GM23338 (cell line): Measurements from ENCODE around the gene PTPRN2. TPM values are rescaled to one million over a fixed set of nuclear protein-coding genes. Genes with fewer than 3 reads are reported as not detected.

Experiments
- ATAC-seq: fragments of 200-7000 bp; cut with Tn5 transposase; 3 replicates; pipeline ENCODE4 v1.9.1; 2020
- DNase-seq: peaks from one replicate; pipeline ENCODE4 v3.0.0-alpha.2; 2015; ENCODE audit warnings: low spot score
- H2AFZ ChIP-seq: fragments of 200-600 bp; sonication (generic); 2 replicates; pipeline ENCODE4 v1.8.0; 2016; ENCODE audit warnings: antibody characterized with exemption, mild to moderate bottlenecking, moderate library complexity
- H3F3A ChIP-seq: fragments of 200-600 bp; sonication (generic); replicated peaks from 2 replicates; pipeline ENCODE4 v1.8.0; 2017; ENCODE audit warnings: antibody characterized with exemption, mixed run types, low read depth
- H3K27ac ChIP-seq: fragments of 200-600 bp; sonication (generic); 2 replicates; pipeline ENCODE4 v1.6.1; 2016; ENCODE audit warnings: low read depth
- H3K27me3 ChIP-seq: fragments of 200-600 bp; sonication (generic); 2 replicates; pipeline ENCODE4 v1.8.0; 2016; ENCODE audit warnings: mild to moderate bottlenecking, mixed run types, moderate library complexity; ENCODE audit not compliant: insufficient read depth
- H3K36me3 ChIP-seq: fragments of 200-600 bp; sonication (generic); 2 replicates; pipeline ENCODE4 v1.8.0; 2016; ENCODE audit warnings: mild to moderate bottlenecking; ENCODE audit not compliant: insufficient read depth
- H3K4me1 ChIP-seq: fragments of 200-600 bp; sonication (generic); 2 replicates; pipeline ENCODE4 v1.8.0; 2016; ENCODE audit warnings: mild to moderate bottlenecking, moderate library complexity; ENCODE audit not compliant: insufficient read depth
- H3K4me2 ChIP-seq: fragments of 200-600 bp; sonication (generic); 2 replicates; pipeline ENCODE4 v1.7.1; 2017; ENCODE audit warnings: mixed run types
- H3K4me3 ChIP-seq: fragments of 200-600 bp; sonication (generic); 2 replicates; pipeline ENCODE4 v1.6.1; 2016; ENCODE audit warnings: mixed run types
- H3K79me2 ChIP-seq: fragments of 200-600 bp; sonication (generic); replicated peaks from 2 replicates; pipeline ENCODE4 v1.8.0; 2017; ENCODE audit warnings: mild to moderate bottlenecking; ENCODE audit not compliant: insufficient read depth
- H3K9me2 ChIP-seq: fragments of 200-600 bp; sonication (generic); 2 replicates; pipeline ENCODE4 v1.8.0; 2017; ENCODE audit not compliant: insufficient read depth
- H4K20me1 ChIP-seq: fragments of 200-600 bp; sonication (generic); replicated peaks from 2 replicates; pipeline ENCODE4 v1.8.0; 2017; ENCODE audit warnings: mild to moderate bottlenecking; ENCODE audit not compliant: insufficient read depth
- H3K27ac Mint-ChIP-seq: 2 replicates; pipeline ENCODE4 v1.8.0; 2020; ENCODE audit warnings: inconsistent platforms, mild to moderate bottlenecking, moderate library complexity, mixed read lengths
- H3K27me3 Mint-ChIP-seq: 3 replicates; pipeline ENCODE4 v1.8.0; 2022; ENCODE audit warnings: low read depth, mild to moderate bottlenecking, moderate library complexity, mixed read lengths, inconsistent platforms; ENCODE audit not compliant: insufficient read depth, poor library complexity
- H3K36me3 Mint-ChIP-seq: 3 replicates; pipeline ENCODE4 v1.8.0; 2021; ENCODE audit warnings: low read depth, mild to moderate bottlenecking, inconsistent platforms, moderate library complexity, mixed read lengths
- H3K4me1 Mint-ChIP-seq: 3 replicates; pipeline ENCODE4 v1.8.0; 2020; ENCODE audit warnings: mild to moderate bottlenecking, inconsistent platforms, mixed read lengths
- H3K4me3 Mint-ChIP-seq: 3 replicates; pipeline ENCODE4 v1.8.0; 2021; ENCODE audit warnings: moderate library complexity, mild to moderate bottlenecking, inconsistent platforms, mixed read lengths
- H3K9me3 Mint-ChIP-seq: 3 replicates; pipeline ENCODE4 v1.8.0; 2020; ENCODE audit warnings: moderate library complexity, mild to moderate bottlenecking, inconsistent platforms, mixed read lengths
- CREB1 ChIP-seq: fragments of 250-450 bp; sonication (Bioruptor Pico); IDR thresholded peaks from 2 replicates; pipeline ENCODE4 v1.5.0; 2020; ENCODE audit warnings: low read depth, mild to moderate bottlenecking, moderate library complexity
- ETS1 ChIP-seq: IDR thresholded peaks from 2 replicates; pipeline ENCODE4 v1.6.1; 2016; ENCODE audit warnings: antibody characterized with exemption
- EZH2 ChIP-seq: fragments of 200-600 bp; sonication (generic); IDR thresholded peaks from one replicate; pipeline ENCODE4 v1.8.0; 2017; ENCODE audit warnings: antibody characterized with exemption, mild to moderate bottlenecking, low read depth; ENCODE audit not compliant: unreplicated experiment
- EZH2phosphoT487 ChIP-seq: fragments of 200-600 bp; sonication (generic); IDR thresholded peaks from one replicate; pipeline ENCODE4 v1.8.1; 2018; ENCODE audit warnings: antibody characterized with exemption; ENCODE audit not compliant: unreplicated experiment
- JUNB ChIP-seq: IDR thresholded peaks from one replicate; pipeline ENCODE4 v1.6.1; 2016; ENCODE audit warnings: antibody characterized with exemption; ENCODE audit not compliant: unreplicated experiment
- NANOG ChIP-seq: IDR thresholded peaks from 2 replicates; pipeline ENCODE4 v1.6.1; 2016; ENCODE audit warnings: antibody characterized with exemption, borderline replicate concordance
- POLR2AphosphoS5 ChIP-seq: IDR thresholded peaks from 2 replicates; pipeline ENCODE4 v1.6.1; 2016; ENCODE audit warnings: antibody characterized with exemption, low read depth
- REST ChIP-seq: IDR thresholded peaks from one replicate; pipeline ENCODE4 v1.6.1; 2018; ENCODE audit warnings: antibody characterized with exemption; ENCODE audit not compliant: unreplicated experiment
- STAT1 ChIP-seq: IDR thresholded peaks from one replicate; pipeline ENCODE4 v1.6.1; 2016; ENCODE audit warnings: antibody characterized with exemption; ENCODE audit not compliant: unreplicated experiment
- ZNF114 ChIP-seq: fragments of 250-450 bp; sonication (Bioruptor Pico); IDR thresholded peaks from 2 replicates; pipeline ENCODE4 v1.5.0; 2020; ENCODE audit warnings: mild to moderate bottlenecking, moderate library complexity
- ZNF331 ChIP-seq: fragments of 250-450 bp; sonication (Bioruptor Pico); IDR thresholded peaks from 2 replicates; pipeline ENCODE4 v1.5.0; 2020; ENCODE audit warnings: low read depth, mild to moderate bottlenecking, moderate library complexity
- ZNF462 ChIP-seq: fragments of 250-450 bp; sonication (Bioruptor Pico); IDR thresholded peaks from 2 replicates; pipeline ENCODE4 v1.5.0; 2020; ENCODE audit warnings: mild to moderate bottlenecking, moderate library complexity
- polyA plus RNA-seq: library from polyadenylated mRNA; unstranded; fragments of >200 nt; fragmentation: Nextera tagmentation; extraction: Ambion mirVana; gene quantifications from 2 replicates; pipeline ENCODE4 v1.2.1, GENCODE V29; 2016
- total RNA-seq: library from RNA; depleted of rRNA; stranded (reverse); fragments of >200 nt; shearing (Covaris generic); gene quantifications from 2 replicates; pipeline ENCODE4 v1.2.3, GENCODE V29; 2014
- TF ChIP-seq, protein P1 (sequence below), 2 experiments: fragments of 200-600 bp in 1 of 2; sonication (generic) in 1 of 2; conservative IDR thresholded peaks; 2 replicates each; pipeline versions ENCODE4 v1.5.1 to v1.6.1; 2016 to 2017; ENCODE audit warnings: antibody characterized with exemption in 2 of 2, low read depth in 2 of 2, mild to moderate bottlenecking in 2 of 2, moderate library complexity in 1 of 2

Gene PTPRN2
- total and polyA plus RNA-seq, 2 experiments from 2014 or later = 0.87 to 4.0 TPM

GRCh38 chr7:158016180-158017097 lies 571.2 kb downstream of the PTPRN2 start:
- H4K20me1 ChIP-seq = no peaks in the 10 kb centered on the region
- H3K27ac Mint-ChIP-seq = no peak overlapping the region
- TF ChIP-seq ETS1 = no peak
- TF ChIP-seq ZNF462 (CRISPR knock-in tag) = no peak
- TF ChIP-seq, protein P1, sequence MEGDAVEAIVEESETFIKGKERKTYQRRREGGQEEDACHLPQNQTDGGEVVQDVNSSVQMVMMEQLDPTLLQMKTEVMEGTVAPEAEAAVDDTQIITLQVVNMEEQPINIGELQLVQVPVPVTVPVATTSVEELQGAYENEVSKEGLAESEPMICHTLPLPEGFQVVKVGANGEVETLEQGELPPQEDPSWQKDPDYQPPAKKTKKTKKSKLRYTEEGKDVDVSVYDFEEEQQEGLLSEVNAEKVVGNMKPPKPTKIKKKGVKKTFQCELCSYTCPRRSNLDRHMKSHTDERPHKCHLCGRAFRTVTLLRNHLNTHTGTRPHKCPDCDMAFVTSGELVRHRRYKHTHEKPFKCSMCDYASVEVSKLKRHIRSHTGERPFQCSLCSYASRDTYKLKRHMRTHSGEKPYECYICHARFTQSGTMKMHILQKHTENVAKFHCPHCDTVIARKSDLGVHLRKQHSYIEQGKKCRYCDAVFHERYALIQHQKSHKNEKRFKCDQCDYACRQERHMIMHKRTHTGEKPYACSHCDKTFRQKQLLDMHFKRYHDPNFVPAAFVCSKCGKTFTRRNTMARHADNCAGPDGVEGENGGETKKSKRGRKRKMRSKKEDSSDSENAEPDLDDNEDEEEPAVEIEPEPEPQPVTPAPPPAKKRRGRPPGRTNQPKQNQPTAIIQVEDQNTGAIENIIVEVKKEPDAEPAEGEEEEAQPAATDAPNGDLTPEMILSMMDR (conservative IDR thresholded peaks at IDR 0.05; ENCODE audit: low read depth in 2 of 2) = no peak
- no peak for TF ChIP-seq JUNB
- TF ChIP-seq ZNF331 (CRISPR knock-in tag) = no peak
- TF ChIP-seq CREB1 (CRISPR knock-in tag) = no peak
- no peak for TF ChIP-seq REST
- TF ChIP-seq ZNF114 (CRISPR knock-in tag) = no peak
- no peak for TF ChIP-seq EZH2phosphoT487
- no peak for TF ChIP-seq EZH2
- TF ChIP-seq STAT1 = no peak
- no peak for TF ChIP-seq NANOG
- TF ChIP-seq POLR2AphosphoS5 = no peak
- no peak overlapping the region for H3K4me2 ChIP-seq
- H3K4me3 ChIP-seq = no peak overlapping the region
- H3K36me3 ChIP-seq = no peaks in the 10 kb centered on the region; the same call in 1 of the 2 replicates
- no peaks in the 10 kb centered on the region for H3K4me1 Mint-ChIP-seq
- H3K27ac ChIP-seq = no peak overlapping the region
- H3K4me3 Mint-ChIP-seq = no peak overlapping the region
- no peak for ATAC-seq
- no peak overlapping the region for H2AFZ ChIP-seq
- H3K9me2 ChIP-seq = no peaks in the 10 kb centered on the region
- H3K9me3 Mint-ChIP-seq = no peaks in the 10 kb centered on the region; the same call in none of the 3 replicates
- no peak for DNase-seq
- no peaks in the 10 kb centered on the region for H3K79me2 ChIP-seq
- H3F3A ChIP-seq = no peaks in the 10 kb centered on the region
- peaks cover 3% of the 10 kb centered on the region for H3K27me3 Mint-ChIP-seq
- no peaks in the 10 kb centered on the region for H3K4me1 ChIP-seq
- H3K36me3 Mint-ChIP-seq = peaks cover 38% of the 10 kb centered on the region
- H3K27me3 ChIP-seq = no peaks in the 10 kb centered on the region
